HG02973 (cell line): Measurements from ENCODE around the gene SH3RF3.

Experiments used
- ATAC-seq: cut with Tn5 transposase; IDR thresholded peaks from one replicate; pipeline ENCODE4 v1.9.1; 2021; ENCODE audit warnings: moderate library complexity; ENCODE audit not compliant: unreplicated experiment

The SH3RF3 gene

GRCh38 chr2:109405873-109406272 is 276.9 kb downstream of the SH3RF3 start:
- ATAC-seq: no peak

- ATAC-seq: no peak
Observed at GRCh38 chr2:109406301-109406700, 277.3 kb downstream of the SH3RF3 start.

GRCh38 chr2:109407276-109408042 is 278.5 kb downstream of the SH3RF3 start:
- no peak for ATAC-seq

DNA sequence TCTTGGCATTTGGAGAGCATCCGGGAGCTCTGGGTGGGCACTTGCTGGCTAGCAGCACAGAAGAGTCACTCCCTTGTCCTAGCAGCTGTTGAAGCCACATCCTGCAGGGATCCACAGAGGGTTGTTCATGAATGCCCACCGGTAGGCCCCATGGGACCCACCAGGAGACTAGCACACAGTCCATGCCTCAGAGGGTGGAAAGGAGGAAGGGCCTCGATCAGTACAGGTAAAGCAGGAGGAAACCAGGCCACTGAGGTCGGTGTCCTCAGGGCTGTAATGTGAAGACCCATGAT is 279.0 kb downstream of the SH3RF3 start:
- ATAC-seq: no peak

DNA sequence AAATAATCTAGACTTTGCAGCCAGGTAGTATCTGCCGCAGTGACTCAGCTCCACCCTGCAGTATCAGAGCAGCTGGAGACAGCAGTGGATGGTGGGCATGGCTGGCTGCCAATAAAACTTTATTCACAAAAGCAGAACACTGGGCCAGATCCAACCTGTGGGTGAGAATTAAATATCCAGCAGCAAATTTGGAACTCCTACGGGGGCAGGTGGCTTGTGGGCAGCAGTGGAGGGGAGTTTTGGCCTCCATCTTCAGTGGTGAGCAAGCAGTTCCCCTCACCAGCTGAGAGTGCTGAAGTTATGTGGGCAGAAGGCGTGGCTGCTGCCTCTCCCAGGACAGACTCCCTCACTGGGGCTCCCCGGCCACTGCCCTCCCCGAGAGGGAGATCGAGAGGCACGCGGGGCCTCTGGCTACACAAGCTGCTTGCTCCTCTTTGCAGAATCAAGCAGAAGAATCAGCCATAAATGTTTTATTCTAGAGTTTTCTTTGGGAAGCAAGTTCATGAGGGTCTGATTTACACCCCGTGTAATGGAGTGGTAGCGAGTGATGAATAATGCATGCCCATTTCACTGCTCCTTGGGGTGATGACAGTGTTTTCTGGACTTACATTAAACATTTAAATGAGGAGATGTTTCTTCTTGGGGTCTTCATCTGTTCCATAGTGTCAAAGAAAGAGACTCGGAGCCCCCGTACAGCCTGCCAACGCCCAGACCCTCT is 280.5 kb downstream of the SH3RF3 start:
- ATAC-seq: no peak

GRCh38 chr2:109410039-109410815 is 281.2 kb downstream of the SH3RF3 start:
- no peak for ATAC-seq

DNA sequence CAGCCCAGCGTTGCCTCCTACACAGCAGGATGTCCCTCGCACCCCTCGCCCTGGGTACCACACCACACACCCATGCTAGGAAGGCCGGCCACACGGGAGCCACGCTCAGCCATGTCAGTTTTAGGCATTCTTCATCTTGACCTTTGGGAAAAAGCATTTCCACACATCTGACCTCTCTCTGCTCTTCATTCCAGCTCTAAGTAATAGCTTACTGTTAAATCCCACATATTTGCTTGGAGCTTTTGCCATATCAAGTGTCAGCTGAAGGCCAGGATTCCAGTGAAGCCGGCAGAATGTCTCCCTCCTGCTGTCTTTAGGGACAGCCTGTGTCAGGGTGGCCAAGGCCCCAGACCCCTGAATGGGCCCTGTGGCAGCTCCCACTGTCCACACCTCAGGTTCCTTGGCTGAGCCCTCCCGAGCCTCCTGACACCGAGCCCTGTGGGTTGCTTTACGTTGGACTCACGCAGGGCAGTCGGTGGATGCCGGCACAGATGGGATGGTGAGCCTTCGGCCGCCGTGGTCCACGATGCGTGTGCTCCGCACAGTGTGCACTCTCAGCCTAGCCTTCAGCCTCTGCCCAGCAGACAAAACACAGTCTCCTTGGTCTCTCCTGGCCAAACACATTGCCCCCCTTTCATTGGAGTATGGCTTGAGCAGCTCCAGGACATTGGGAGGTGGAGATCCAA is 282.8 kb downstream of the SH3RF3 start:
- ATAC-seq: no peak

- ATAC-seq: no peak
Observed at GRCh38 chr2:109415581-109416013, 286.6 kb downstream of the SH3RF3 start.

- no peak for ATAC-seq
Observed at GRCh38 chr2:109417701-109418335, 288.8 kb downstream of the SH3RF3 start.

DNA sequence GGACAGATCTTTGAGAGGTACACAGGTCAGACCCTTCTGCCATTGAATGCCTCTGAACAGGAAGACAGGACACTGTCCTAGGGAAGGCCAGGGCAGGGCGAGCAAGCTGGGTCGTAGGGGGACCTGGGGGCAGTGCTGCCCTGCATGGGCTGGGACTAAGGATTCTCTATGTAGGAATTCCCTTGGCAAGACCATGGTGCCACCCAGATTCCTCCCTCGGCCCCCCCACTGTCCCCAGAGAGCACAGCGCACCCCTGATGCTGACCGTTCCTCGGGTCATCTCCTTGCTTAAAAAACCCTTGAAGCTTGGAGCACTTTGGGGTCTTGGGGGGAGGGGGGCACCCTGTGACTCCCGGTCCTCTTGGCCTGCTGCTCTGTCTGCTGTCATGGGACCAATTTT is 289.7 kb downstream of the SH3RF3 start:
- no peak for ATAC-seq

- ATAC-seq: no peak
Observed at GRCh38 chr2:109419171-109419756, 290.3 kb downstream of the SH3RF3 start.

- no peak for ATAC-seq
Observed at GRCh38 chr2:109419960-109420370, 291.0 kb downstream of the SH3RF3 start.

DNA sequence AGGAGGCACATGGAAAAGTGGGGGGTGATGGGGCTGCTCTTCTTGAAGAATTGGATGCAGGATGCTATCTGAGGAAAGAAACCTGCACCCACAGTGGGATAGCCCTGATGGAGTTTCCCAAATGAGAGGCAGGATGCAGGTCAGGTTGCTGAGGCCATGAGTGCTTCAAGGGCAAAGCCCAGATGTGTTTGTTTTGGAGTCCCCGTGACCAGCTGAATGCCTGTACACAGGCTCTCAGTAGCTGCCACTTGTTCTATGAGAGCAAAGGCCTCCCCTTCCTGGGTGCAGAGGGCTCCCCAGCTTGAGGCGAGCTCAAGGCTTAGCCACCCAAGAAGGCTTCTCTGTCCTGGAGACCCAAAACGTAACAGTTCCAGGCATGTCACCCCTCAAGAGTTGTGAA is 292.1 kb downstream of the SH3RF3 start:
- no peak for ATAC-seq

GRCh38 chr2:109421642-109422041 is 292.6 kb downstream of the SH3RF3 start:
- ATAC-seq: no peak

- no peak for ATAC-seq
Observed at GRCh38 chr2:109422071-109422757, 293.2 kb downstream of the SH3RF3 start.

- ATAC-seq: no peak
Observed at GRCh38 chr2:109422758-109423500, 293.9 kb downstream of the SH3RF3 start.

DNA sequence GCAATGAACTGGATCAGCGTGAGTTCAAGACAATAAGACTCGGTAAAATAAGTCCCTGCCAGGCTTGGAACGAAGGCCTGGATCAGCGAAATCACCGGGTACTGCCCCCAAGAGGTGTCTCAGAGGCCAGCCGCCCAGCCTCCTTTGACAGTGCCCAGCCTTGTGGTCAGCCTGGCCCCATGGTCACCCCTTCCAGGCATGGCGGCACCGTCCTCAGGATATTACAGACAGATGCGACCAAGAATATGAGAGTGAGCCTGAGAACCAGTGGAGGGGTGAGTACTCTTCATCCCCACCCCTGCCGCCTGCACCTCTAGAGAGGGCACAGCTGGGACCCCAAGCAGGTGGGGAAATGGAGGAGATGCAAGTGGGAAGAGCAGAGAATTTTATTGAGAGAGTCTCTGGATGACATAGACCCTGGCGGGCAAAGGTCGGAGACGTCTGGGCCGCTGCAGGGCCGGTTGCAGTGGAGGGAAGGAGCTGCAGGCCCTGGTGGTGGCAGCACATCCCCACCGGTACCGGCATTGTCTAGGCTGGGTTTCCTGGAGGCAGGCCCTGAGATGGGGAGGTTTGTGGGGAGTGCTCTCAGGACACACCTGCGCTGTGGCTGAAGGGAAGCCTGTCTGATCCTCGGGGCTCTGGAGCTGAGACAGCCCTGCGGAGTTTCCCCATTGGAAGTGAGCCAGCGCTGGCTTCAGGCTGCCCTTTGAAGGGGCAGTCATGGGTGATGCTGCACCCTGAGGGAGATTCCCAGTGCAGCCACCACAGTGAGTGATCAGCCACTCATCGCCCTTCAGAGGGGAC is 294.8 kb downstream of the SH3RF3 start:
- ATAC-seq: no peak

DNA sequence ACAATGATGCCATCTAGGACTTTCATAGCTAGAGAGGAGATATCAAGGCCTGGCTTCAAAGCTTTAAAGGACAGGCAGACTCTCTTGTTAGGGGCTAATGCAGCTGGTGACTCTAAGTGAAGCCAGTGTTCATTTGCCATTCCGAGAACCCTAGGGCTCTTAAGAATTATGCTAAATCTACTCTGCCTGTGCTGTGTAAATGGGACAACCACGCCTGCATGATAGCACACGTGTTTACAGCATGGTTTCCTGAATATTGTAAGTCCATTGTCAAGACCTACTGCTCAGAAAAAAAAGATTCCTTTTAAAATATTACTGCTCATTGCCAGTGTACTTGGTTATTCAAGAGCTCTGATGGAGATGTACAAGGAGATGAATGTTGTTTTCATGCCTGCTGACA is 296.4 kb downstream of the SH3RF3 start:
- ATAC-seq: no peak
